Measurements from ENCODE around the gene TRAPPC3. TPM values are rescaled to one million over a fixed set of nuclear protein-coding genes. Genes with fewer than 3 reads are reported as not detected.

The TRAPPC3 gene
- total RNA-seq, 1 donor = 111 TPM

DNA sequence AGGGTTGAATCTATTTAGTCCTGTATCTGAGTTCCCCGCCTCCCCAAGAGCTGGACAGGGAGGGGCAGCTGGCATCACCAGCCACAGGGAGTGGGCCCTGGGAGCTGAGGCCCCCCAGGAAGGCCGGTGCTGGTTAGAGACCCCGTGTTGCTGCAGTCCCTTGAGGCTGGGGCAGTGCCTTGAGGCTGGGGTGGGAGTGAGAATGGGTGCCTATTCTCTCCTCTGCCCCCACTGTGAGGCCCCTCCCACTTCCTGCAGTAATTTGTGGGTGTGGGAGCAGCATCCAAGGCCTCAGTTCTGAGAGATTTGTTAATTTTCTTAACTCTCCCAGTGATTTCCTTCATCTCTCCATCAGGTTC, 2.5 kb upstream of the TRAPPC3 start:
- H2AFZ ChIP-seq (ENCODE audit: low read length) = peak overlapping the region; percentile 82
- peaks cover 9% of the 10 kb centered on the region for H4K20me1 ChIP-seq (ENCODE audit: insufficient read depth, low read length)
- peak overlapping the region; percentile 91 for H3K27ac ChIP-seq (ENCODE audit: low read depth, low read length)
- H3K27me3 ChIP-seq (ENCODE audit: insufficient read depth, low read length) = no peaks in the 10 kb centered on the region
- DNase-seq (ENCODE audit: insufficient read length, low spot score, missing footprints) = peak; percentile 49
- TF ChIP-seq, protein P1, sequence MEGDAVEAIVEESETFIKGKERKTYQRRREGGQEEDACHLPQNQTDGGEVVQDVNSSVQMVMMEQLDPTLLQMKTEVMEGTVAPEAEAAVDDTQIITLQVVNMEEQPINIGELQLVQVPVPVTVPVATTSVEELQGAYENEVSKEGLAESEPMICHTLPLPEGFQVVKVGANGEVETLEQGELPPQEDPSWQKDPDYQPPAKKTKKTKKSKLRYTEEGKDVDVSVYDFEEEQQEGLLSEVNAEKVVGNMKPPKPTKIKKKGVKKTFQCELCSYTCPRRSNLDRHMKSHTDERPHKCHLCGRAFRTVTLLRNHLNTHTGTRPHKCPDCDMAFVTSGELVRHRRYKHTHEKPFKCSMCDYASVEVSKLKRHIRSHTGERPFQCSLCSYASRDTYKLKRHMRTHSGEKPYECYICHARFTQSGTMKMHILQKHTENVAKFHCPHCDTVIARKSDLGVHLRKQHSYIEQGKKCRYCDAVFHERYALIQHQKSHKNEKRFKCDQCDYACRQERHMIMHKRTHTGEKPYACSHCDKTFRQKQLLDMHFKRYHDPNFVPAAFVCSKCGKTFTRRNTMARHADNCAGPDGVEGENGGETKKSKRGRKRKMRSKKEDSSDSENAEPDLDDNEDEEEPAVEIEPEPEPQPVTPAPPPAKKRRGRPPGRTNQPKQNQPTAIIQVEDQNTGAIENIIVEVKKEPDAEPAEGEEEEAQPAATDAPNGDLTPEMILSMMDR (IDR thresholded peaks at IDR 0.05; ENCODE audit: extremely low read depth, low read depth, low read length) = no peak
- H3K4me1 ChIP-seq (ENCODE audit: insufficient read depth, low read length) = peaks cover 48% of the 10 kb centered on the region
- no peaks in the 10 kb centered on the region for H3K9me3 ChIP-seq (ENCODE audit: low read depth, low read length)
- peaks cover 43% of the 10 kb centered on the region for H3K79me2 ChIP-seq (ENCODE audit: insufficient read depth, low read length)
- H3K36me3 ChIP-seq (ENCODE audit: insufficient read depth, low read length) = no peaks in the 10 kb centered on the region
- H3K4me3 ChIP-seq (ENCODE audit: insufficient read depth, low read length) = no peak overlapping the region
- H3K4me2 ChIP-seq (ENCODE audit: insufficient read depth, low read length) = peak overlapping the region; percentile 48

DNA sequence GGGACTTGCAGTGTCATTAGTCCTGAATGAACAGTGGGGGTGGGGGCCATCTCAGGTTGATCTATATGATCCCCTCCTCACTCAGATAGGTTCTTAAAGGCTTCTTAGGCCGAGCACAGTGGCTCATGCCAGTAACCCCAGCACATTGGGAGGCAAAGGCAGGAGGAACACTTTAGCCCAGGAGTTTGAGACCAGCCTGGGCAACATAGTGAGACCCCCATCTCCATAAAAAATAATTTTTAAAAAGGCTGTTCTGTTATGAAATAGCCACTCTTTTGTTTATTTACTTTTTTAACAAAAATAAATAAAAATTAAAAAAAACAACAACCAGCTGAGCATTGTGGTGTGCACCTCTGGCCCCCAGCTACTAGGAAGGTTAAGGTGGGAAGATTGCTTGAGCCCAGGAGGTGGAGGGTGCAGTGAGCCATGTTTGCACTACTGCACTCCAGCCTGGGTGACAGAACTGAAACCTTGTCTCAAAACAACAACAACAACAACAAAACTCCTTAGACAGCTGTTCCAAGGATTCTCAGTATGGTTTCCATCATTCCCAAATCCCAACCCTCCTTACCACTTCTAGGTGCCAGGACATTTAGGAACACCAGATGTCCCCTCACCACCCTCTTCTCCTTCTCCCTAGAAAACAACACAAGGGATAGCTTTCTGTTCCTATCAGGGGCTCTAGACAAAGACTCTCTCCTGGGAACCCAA, 2.0 kb upstream of the TRAPPC3 start:
- peaks cover 48% of the 10 kb centered on the region for H3K4me1 ChIP-seq (ENCODE audit: insufficient read depth, low read length)
- H3K27me3 ChIP-seq (ENCODE audit: insufficient read depth, low read length) = no peaks in the 10 kb centered on the region
- TF ChIP-seq, protein P1 (IDR thresholded peaks at IDR 0.05; ENCODE audit: extremely low read depth, low read depth, low read length) = no peak
- H3K4me2 ChIP-seq (ENCODE audit: insufficient read depth, low read length) = peak overlapping the region; percentile 77
- H4K20me1 ChIP-seq (ENCODE audit: insufficient read depth, low read length) = peaks cover 6% of the 10 kb centered on the region
- no peaks in the 10 kb centered on the region for H3K36me3 ChIP-seq (ENCODE audit: insufficient read depth, low read length)
- peaks cover 42% of the 10 kb centered on the region for H3K79me2 ChIP-seq (ENCODE audit: insufficient read depth, low read length)
- peak overlapping the region; percentile 91 for H3K27ac ChIP-seq (ENCODE audit: low read depth, low read length)
- DNase-seq (ENCODE audit: insufficient read length, low spot score, missing footprints) = no peak
- H3K9me3 ChIP-seq (ENCODE audit: low read depth, low read length) = no peaks in the 10 kb centered on the region
- H3K4me3 ChIP-seq (ENCODE audit: insufficient read depth, low read length) = no peak overlapping the region
- H2AFZ ChIP-seq (ENCODE audit: low read length) = peak overlapping the region; percentile 85

DNA sequence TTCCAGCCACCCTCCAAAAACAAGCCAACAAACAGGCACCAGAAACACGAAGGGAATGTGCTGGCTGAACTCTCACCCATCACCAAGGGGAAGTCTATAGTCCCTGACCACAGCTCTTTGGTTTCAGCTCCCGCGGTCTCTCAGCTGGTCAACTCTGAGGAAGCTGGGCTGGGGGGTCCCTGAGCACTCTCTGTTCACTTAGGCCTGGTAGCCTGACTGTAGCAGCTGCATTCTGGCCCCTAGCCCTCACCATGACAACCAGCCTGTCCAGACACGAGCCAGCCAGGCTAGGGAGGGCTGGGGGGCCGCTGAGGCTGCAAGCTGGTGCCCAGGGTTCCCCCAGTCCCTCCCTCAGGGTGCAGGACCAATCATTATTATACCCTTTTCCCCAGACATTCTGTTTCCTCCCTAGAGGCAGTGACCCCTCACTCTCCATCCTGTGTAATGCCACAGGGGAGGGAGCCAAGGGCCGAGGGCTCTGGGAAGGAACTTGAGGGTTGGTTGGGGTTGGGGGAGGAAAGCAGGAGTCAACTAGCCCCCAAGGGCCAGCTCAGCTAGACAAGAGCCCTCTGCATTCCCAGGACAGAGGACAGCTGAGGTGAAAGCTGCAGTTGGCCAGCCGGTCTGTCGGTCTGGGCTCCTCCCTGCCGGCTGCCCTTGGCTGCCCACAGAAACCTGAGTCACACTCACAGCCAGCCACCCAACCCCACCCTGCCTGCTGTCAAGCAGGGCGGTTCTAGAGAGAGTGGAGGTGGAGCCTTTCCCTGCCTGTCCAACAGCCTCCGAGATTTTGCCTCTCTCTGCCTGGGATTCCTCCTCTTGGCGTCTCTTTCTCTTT, 1.2 kb upstream of the TRAPPC3 start:
- peak overlapping the region; percentile 77 for H3K4me2 ChIP-seq (ENCODE audit: insufficient read depth, low read length)
- H3K27ac ChIP-seq (ENCODE audit: low read depth, low read length) = peak overlapping the region; percentile 91
- peak overlapping the region; percentile 85 for H2AFZ ChIP-seq (ENCODE audit: low read length)
- peaks cover 47% of the 10 kb centered on the region for H3K4me1 ChIP-seq (ENCODE audit: insufficient read depth, low read length)
- H3K27me3 ChIP-seq (ENCODE audit: insufficient read depth, low read length) = no peaks in the 10 kb centered on the region
- H3K4me3 ChIP-seq (ENCODE audit: insufficient read depth, low read length) = peak overlapping the region; percentile 40
- no peaks in the 10 kb centered on the region for H3K9me3 ChIP-seq (ENCODE audit: low read depth, low read length)
- TF ChIP-seq, protein P1 (IDR thresholded peaks at IDR 0.05; ENCODE audit: extremely low read depth, low read depth, low read length) = no peak
- H3K36me3 ChIP-seq (ENCODE audit: insufficient read depth, low read length) = no peaks in the 10 kb centered on the region
- peaks cover 6% of the 10 kb centered on the region for H4K20me1 ChIP-seq (ENCODE audit: insufficient read depth, low read length)
- H3K79me2 ChIP-seq (ENCODE audit: insufficient read depth, low read length) = peaks cover 39% of the 10 kb centered on the region
- DNase-seq (ENCODE audit: insufficient read length, low spot score, missing footprints) = peak; percentile 97

DNA sequence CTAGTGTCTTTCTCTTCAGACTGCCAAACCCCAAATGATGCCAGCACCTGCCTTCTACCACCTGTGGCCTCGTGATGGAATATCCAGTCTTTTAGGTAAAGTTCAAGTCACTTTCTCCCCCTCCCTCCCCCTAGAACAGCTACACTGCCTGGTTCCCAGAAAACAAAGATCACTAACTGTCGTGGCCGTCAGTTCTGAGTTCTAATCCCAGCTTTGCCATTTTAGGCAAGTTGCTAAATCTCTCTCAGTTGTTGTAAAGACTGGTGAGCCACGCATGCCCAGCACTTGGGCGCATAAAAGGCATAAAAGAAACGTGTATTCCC, 648 bp upstream of the TRAPPC3 start:
- Histone ChIP-seq H3K4me3 (ENCODE audit: insufficient read depth, low read length) (peak overlapping the region; percentile 40), H2AFZ (ENCODE audit: low read length) (peak overlapping the region; percentile 76), H3K36me3 (ENCODE audit: insufficient read depth, low read length) (no peaks in the 10 kb centered on the region), H4K20me1 (ENCODE audit: insufficient read depth, low read length) (peaks cover 9% of the 10 kb centered on the region), H3K4me1 (ENCODE audit: insufficient read depth, low read length) (peaks cover 41% of the 10 kb centered on the region), H3K79me2 (ENCODE audit: insufficient read depth, low read length) (peaks cover 38% of the 10 kb centered on the region), H3K9me3 (ENCODE audit: low read depth, low read length) (no peaks in the 10 kb centered on the region), H3K27ac (ENCODE audit: low read depth, low read length) (peak overlapping the region; percentile 91), H3K4me2 (ENCODE audit: insufficient read depth, low read length) (peak overlapping the region; percentile 77), H3K27me3 (ENCODE audit: insufficient read depth, low read length) (no peaks in the 10 kb centered on the region)
- peak; percentile 72 for DNase-seq (ENCODE audit: insufficient read length, low spot score, missing footprints)
- TF ChIP-seq, protein P1 (IDR thresholded peaks at IDR 0.05; ENCODE audit: extremely low read depth, low read depth, low read length) = no peak
